ENCODE measurements around the gene AGRP.

Gene AGRP

DNA sequence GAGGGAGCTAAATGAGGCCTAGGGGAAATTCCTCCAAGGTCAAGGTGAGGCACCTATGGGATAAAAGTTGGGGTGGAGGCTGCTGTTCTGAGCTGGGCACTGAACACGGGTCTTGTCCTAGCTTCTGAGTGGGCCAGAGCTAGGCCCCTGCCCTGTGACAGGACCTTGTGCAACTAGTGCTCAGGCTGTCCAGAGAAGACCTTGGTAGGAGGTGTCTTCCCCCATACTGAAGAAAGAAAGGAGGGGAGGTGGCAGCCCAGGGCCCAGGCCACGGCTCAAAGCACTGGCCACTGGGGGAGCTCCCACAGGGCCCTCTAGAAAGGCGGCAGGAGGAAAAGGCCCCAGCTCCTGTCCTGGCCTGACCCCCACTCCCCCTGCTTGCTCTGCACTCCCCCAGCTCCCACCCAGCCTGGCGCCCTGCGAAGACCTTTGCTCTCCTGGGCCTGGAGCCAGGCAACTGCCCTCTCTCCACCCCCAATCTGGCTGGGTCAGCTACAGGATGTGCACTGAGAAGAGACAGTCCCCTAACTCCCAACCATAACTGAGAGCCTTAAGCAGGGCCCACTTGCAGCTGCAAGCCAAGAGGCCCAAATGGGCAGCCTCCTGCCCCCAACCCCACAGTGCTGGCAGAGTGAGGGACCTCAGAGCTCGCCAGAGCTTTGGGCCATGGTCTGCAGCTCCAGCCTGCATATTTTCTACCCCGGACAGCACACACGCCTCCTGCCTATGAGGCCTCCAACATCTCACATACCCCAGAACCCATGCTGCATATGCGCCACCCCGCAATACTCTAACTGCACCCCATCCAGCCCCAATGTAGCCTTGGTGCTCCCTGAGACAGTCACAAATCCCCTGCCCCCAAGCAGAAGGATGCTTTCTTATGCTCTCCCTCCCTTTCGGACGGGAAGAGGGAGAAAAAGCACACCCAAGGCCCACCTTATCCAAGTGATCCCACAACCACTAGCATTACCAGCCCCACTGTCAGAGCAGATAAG lies 37.1 kb downstream of the AGRP start:
- DNase-seq (ENCODE audit: low read depth in 2 of 2): no peak

DNA sequence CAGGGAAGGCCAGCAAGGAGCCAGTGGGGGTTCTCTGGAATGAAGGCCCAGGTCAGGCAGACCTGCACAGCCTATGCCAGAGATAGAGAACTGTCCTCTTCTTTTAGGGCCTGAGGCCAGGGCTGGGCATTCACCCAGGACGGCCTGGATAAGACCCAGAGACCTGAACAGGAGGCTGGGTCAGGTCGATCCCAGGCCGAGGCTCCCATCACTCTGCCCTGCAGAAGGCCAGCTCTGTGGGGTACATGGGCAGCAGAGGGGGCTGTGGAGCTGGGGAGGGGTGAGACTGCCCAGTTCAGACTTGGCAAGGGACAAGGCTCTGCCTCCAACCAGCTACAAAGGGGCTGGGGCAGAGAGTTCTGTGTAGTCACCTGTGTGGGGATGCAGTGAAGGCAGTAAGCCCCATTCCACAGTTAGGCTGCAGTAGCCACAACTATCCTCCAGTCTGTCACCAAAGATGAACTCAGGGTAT lies 37.9 kb downstream of the AGRP start:
- DNase-seq (ENCODE audit: low read depth in 2 of 2): no peak

- DNase-seq (ENCODE audit: low read depth in 2 of 2): no peak
These were observed 38.3 kb downstream of the AGRP start for GRCh38 chr16:67445126-67445426.

DNA sequence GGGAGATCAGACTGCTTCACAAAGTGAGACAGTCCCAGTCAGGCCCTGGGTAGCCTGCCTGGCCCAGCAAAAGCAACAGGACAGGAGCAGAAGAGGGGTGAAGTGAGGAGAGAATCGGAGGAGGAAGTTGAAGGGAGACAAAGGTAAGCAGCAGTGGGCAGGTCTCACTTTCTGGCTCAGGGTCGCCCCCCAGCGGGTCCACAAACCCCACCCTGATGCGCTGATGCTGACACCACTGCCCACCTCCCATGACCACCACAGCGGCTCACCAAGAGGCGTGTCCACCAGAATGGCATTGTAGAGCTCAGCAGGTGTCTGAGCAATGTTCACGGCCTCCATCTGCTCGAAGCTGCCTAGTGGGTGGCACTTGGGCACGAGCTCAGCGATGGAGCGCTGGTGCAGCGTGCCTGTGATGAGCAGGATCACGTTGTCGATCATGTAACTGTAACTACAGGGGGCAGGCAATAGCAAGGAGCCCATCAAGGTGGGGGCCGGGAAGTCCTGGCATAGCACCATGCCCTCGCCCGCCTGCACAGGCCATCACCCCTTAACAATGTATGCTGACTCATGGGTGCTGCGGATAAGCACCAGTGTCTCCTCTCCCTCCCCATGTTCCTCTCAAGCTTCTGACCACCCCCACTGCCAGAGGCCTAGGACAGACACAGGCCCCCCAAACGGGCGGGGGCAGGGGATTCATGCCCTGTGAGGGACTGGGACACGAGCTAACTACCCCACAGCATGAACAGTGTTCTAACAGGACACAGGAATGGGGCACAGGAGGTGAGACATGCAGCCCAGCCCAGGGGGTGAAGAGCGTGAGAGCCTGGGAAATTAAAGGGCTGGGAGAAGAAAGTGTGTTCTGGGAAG lies 38.9 kb downstream of the AGRP start:
- DNase-seq (ENCODE audit: low read depth in 2 of 2): no peak

GRCh38 chr16:67443265-67443664 lies 40.1 kb downstream of the AGRP start:
- DNase-seq (ENCODE audit: low read depth in 2 of 2): no peak

- DNase-seq (ENCODE audit: low read depth in 2 of 2): no peak
These were observed 40.6 kb downstream of the AGRP start for GRCh38 chr16:67442581-67443255.

DNA sequence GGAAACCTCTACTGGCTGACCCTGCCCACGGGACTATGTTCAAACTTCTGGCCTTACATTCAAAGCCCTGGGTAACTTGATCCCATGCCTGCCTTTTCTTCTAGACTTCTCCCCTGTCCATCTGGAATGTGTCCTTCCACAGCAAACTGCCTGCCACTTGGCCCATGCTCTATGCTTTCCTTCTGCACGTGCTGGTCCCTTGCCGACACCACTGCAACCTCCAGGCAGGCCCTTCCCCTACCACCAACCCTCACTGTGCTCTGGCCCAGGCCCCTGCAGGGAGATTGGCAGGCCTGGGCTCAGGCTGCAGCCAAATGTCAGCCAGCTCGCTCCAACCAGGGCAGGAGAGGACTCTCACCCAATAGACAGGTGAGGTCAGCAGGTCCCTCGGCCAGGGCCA lies 41.4 kb downstream of the AGRP start:
- DNase-seq (ENCODE audit: low read depth in 2 of 2): no peak

DNA sequence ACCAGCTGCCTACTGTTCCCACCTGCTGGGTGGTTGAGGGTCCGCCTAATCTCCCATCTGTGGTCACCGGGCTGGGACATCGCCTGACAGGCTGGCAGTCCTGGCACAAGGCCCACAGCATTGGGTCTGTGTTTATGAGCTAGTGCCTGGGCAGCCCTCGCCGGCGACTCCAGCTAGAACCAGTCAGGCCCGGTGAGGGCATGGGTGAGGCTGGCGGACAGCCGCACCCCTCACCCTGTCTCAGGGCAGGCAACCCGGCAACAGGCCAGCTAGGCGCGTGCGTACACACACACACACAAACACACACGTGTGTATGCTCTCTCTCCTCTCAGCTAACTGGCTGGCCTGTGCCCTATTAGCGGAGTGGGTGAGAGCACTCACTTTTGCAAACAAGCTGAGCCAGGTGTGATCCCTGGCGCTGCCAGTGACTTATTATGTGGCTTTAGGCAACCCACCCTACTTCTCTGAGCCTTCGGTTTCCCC lies 42.0 kb downstream of the AGRP start:
- no peak for DNase-seq (ENCODE audit: low read depth in 2 of 2)

DNA sequence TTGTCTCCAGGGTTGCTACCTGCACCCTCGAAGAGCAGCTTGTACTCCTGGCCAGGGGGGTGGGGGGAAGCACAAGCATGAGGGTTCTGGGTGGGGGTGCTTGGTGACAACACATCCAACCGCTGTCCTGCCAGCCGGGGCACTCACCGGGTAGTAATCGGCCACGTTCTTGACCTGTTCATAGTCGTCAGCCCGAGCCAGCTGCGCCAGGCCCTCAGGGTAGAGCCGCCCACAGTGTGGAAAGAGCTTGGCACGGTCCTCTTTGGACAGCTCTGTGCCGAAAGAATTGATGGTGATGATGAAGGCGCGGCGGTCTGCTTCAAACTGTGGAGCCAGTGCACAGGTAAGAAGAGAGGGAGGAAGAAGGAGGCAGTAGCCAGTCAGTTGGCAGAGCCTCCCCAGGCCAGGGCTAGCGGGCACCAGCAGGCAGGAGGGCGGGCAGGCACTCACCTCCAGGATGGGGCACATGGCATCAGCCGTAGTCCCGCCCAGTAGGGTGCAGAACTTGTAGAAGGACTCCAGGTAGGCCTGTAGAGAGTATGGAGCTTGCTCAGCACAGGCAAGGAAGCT lies 44.4 kb downstream of the AGRP start:
- no peak for DNase-seq (ENCODE audit: low read depth in 2 of 2)

DNA sequence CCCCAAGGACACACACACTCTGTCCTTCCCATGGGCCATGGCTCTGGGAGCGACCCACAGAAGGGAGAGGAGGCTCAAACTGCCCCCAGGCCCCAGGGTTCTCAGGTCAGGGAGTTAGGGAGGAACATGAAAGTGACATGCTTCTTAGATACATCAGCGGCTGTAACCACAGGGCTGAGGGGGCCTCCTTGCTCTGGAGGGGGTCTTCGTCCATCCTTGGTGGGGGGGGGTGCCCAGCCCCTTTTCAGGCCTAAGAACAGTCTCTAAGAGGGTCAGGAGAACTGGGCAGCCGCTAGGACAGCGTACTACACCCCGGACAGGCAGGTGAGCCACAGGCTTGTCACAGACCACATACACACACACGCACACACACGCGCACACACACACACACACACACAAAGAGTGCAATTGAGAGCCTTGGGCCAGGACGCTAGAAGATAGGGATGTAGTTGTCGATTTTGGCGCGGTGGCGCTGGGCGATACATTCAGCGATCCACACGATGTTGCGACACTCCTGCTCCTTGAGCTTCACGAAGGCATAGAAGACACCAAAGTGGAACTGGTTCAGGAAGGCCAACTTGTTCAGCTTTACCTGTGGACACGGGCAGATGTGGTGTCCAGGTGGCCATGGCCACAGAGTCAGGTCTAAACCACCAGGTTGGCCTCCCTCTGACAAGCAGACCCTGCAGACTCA lies 45.1 kb downstream of the AGRP start:
- DNase-seq (ENCODE audit: low read depth in 2 of 2): no peak

DNA sequence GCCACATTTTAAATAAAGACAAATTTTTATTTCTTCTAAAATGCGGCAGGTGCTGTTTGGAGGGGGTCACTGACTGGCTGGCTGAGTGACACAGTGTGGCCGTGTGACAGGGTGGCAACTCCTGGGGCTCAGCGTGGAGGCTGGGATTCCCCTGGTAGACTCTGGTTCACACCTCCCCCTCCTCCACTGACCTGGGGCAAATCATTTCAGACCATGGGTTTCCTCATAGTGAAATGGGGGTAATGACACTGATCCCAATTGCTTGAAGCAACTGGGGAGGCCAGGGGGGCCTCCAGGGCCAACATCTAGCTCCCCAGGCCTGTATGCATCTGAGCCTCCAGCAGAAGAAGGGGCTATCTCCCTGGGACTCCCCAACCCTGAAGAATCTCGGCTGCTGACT lies 45.8 kb downstream of the AGRP start:
- DNase-seq (ENCODE audit: low read depth in 2 of 2): no peak

DNA sequence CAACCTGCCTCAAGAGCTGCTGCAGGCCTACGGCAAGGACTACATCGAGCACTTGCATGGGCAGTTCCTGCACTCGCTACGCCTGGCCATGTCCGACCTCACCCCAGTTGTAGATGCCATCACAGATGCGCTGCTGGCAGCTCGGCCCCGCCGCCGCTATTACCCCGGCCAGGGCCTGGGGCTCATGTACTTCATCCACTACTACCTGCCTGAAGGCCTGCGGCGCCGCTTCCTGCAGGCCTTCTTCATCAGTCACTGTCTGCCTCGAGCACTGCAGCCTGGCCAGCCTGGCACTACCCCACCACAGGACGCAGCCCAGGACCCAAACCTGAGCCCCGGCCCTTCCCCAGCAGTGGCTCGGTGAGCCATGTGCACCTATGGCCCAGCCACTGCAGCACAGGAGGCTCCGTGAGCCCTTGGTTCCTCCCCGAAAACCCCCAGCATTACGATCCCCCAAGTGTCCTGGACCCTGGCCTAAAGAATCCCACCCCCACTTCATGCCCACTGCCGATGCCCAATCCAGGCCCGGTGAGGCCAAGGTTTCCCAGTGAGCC lies 46.6 kb downstream of the AGRP start:
- no peak for DNase-seq (ENCODE audit: low read depth in 2 of 2)

GRCh38 chr16:67435758-67436164 lies 47.6 kb downstream of the AGRP start:
- DNase-seq (ENCODE audit: low read depth in 2 of 2): no peak

DNA sequence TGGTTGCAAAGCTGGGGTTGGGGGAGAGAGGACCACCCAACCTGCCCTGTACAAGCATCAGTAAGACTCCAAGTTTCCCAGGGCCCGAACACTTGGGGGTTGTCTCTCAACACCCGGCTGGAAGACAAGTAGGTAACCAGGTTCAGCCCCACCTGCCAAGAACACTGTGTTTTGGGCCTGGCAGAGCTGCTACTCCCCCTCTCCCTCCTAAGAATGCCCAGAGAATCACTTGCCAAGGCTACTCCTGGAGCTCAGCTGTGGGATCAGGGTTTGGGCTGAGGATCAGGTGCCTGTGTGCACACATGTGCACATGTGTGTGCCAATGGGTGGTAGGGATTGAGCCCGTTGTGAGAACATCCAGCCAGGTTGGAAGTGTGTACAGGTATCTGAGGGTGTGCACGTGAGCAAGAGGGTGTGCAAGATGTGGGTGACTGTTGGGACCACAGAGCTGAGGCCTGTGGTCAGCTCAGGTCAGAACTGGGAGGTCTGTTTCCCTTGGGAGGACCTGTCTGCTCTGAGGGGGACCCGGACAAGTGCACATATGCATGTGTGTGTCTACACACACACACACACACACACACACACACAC lies 50.1 kb downstream of the AGRP start:
- DNase-seq (ENCODE audit: low read depth in 2 of 2): no peak

Data from stimulated activated CD8-positive, alpha-beta memory T cell treated with anti-CD3 and anti-CD28 coated beads, Interleukin-7, amount 100 ng/mL, for 1 hour (primary cell).